ENCODE measurements around the gene CCL3.

GRCh38 chr17:36048066-36048465, 41.9 kb downstream of the CCL3 start:
- no peak for TF ChIP-seq CTCF (conservative IDR thresholded peaks at IDR 0.05; ENCODE audit: low read depth in 2 of 2)
- TF ChIP-seq EZH2phosphoT487 (IDR thresholded peaks at IDR 0.05; ENCODE audit: unreplicated experiment): no peak
- TF ChIP-seq CREB1 (CRISPR knock-in tag; IDR thresholded peaks at IDR 0.05; ENCODE audit: low read depth): no peak
- TF ChIP-seq JUNB (IDR thresholded peaks at IDR 0.05; ENCODE audit: unreplicated experiment): no peak
- no peak for TF ChIP-seq POLR2AphosphoS5 (IDR thresholded peaks at IDR 0.05; ENCODE audit: low read depth)
- TF ChIP-seq EZH2 (IDR thresholded peaks at IDR 0.05; ENCODE audit: low read depth, unreplicated experiment): no peak
- no peak for TF ChIP-seq ETS1 (IDR thresholded peaks at IDR 0.05)
- no peak for TF ChIP-seq REST (IDR thresholded peaks at IDR 0.05; ENCODE audit: unreplicated experiment)
- no peak for TF ChIP-seq ZNF114 (CRISPR knock-in tag; IDR thresholded peaks at IDR 0.05)
